HG03135 (cell line): Measurements from ENCODE around the gene DAB1.

Experiments used
- ATAC-seq: cut with Tn5 transposase; IDR thresholded peaks from one replicate; pipeline ENCODE4 v1.9.1; 2021; ENCODE audit warnings: mild to moderate bottlenecking, moderate library complexity; ENCODE audit not compliant: unreplicated experiment

Gene DAB1

GRCh38 chr1:56995414-56996100 is 428.3 kb downstream of the DAB1 start:
- no peak for ATAC-seq

GRCh38 chr1:56993475-56993874 is 430.4 kb downstream of the DAB1 start:
- ATAC-seq, result no peak

GRCh38 chr1:56992318-56993125 is 431.3 kb downstream of the DAB1 start:
- ATAC-seq, result no peak

- no peak for ATAC-seq
These were observed 432.3 kb downstream of the DAB1 start for GRCh38 chr1:56991576-56991975.

- no peak for ATAC-seq
These were observed 437.5 kb downstream of the DAB1 start for GRCh38 chr1:56986397-56986796.

GRCh38 chr1:56985857-56986256 is 438.0 kb downstream of the DAB1 start:
- no peak for ATAC-seq

GRCh38 chr1:56983484-56983883 is 440.4 kb downstream of the DAB1 start:
- ATAC-seq, result no peak

GRCh38 chr1:56979986-56980755 is 443.7 kb downstream of the DAB1 start:
- no peak for ATAC-seq

GRCh38 chr1:56978819-56979218 is 445.0 kb downstream of the DAB1 start:
- ATAC-seq, result no peak

- ATAC-seq, result no peak
These were observed 445.9 kb downstream of the DAB1 start for GRCh38 chr1:56977910-56978309.

GRCh38 chr1:56975446-56975845 is 448.4 kb downstream of the DAB1 start:
- ATAC-seq, result no peak

- no peak for ATAC-seq
These were observed 449.7 kb downstream of the DAB1 start for GRCh38 chr1:56973923-56974742.

GRCh38 chr1:56972976-56973375 is 450.9 kb downstream of the DAB1 start:
- ATAC-seq, result no peak

- no peak for ATAC-seq
These were observed 453.6 kb downstream of the DAB1 start for GRCh38 chr1:56970280-56970679.

- no peak for ATAC-seq
These were observed 454.9 kb downstream of the DAB1 start for GRCh38 chr1:56968878-56969495.

GRCh38 chr1:56967900-56968832 is 455.7 kb downstream of the DAB1 start:
- ATAC-seq, result no peak

- ATAC-seq, result no peak
These were observed 456.5 kb downstream of the DAB1 start for GRCh38 chr1:56967355-56967754.

GRCh38 chr1:56966698-56966999 is 457.2 kb downstream of the DAB1 start:
- ATAC-seq, result no peak

GRCh38 chr1:56965916-56966697 is 457.8 kb downstream of the DAB1 start, which contains the start of gene C8B:
Gene C8B (minus strand): TSS chr1:56966015. CDS start chr1:56965948, 67 bp downstream.
- no peak for ATAC-seq
